Measurements from ENCODE around the gene ACKR3. TPM values are rescaled to one million over a fixed set of nuclear protein-coding genes. Genes with fewer than 3 reads are reported as not detected.

Gene ACKR3
- polyA plus RNA-seq, 2 of the 4 experiments (the other 2 are of a cell fraction), result 21.3 to 33.2 TPM

DNA sequence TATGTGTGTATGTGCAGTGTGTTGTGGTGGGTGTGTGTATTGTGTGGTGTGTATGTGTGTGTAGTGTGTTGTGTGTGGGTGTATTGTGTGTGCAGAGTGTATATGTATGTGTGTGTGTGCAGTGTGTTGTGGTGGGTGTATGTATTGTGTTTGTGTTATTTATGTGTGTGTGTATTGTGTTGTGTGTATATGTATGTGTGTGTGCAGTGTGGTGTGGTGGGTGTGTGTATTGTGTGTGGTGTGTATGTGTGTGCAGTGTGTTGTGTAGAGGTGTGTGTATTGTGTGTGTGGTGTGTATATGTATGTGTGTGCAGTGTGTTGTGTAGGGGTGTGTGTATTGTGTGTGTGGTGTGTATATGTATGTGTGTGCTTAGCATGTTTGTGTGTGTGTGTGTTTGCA is 24.3 kb downstream of the ACKR3 start:
- H3K4me2 ChIP-seq, result no peak overlapping the region
- DNase-seq (ENCODE audit: low read depth in 1 of 2, low spot score in 1 of 2) (no peak), FAIRE-seq (no peak), ATAC-seq (no peak)
- H3K9me3 ChIP-seq, result peaks cover 5% of the 10 kb centered on the region; the same call in 1 of the 3 replicates
- ChIA-PET POLR2A (no interaction called here), CTCF (no interaction called here)
- no peak overlapping the region for H3K4me3 ChIP-seq
- TF ChIP-seq MYC (IDR thresholded peaks at IDR 0.05; ENCODE audit: borderline replicate concordance, low read length), result no peak
- TF ChIP-seq, protein P1, sequence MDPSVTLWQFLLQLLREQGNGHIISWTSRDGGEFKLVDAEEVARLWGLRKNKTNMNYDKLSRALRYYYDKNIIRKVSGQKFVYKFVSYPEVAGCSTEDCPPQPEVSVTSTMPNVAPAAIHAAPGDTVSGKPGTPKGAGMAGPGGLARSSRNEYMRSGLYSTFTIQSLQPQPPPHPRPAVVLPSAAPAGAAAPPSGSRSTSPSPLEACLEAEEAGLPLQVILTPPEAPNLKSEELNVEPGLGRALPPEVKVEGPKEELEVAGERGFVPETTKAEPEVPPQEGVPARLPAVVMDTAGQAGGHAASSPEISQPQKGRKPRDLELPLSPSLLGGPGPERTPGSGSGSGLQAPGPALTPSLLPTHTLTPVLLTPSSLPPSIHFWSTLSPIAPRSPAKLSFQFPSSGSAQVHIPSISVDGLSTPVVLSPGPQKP (IDR thresholded peaks at IDR 0.05; ENCODE audit: low read depth, low read length), result no peak
- no peak for TF ChIP-seq MAFK (IDR thresholded peaks at IDR 0.05; ENCODE audit: partially characterized antibody)
- no peak for TF ChIP-seq MAZ (IDR thresholded peaks at IDR 0.05; ENCODE audit: borderline replicate concordance, low read depth, low read length)
- H3K27ac ChIP-seq, result no peak overlapping the region
- no peaks in the 10 kb centered on the region for H3K4me1 ChIP-seq

DNA sequence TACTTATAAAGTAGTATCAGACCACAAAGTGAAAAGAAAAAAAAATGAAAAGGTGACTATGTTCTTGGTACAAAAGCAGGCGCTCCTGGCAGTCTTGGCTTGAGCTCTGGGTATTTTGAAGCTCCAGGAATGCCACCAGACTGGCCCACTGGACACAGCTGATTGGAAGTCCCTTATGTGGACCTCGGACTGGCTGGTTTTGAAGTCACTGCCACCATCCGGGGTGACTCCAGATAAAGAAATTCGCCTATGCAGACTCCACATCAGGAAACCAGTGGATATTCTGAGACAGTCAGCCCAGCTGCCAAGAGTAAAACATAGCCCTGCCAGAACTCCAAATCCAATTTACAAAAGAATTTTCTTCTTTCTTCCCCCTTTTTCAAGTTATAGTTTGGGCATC is 28.0 kb downstream of the ACKR3 start:
- ATAC-seq (no peak), FAIRE-seq (no peak), DNase-seq (ENCODE audit: low read depth in 1 of 2, low spot score in 1 of 2) (no peak)
- Histone ChIP-seq H3K4me3 (no peak overlapping the region), H3K27ac (no peak overlapping the region), H3K4me1 (no peaks in the 10 kb centered on the region), H3K9me3 (peaks cover 3% of the 10 kb centered on the region; the same call in 1 of the 3 replicates), H3K4me2 (no peak overlapping the region)
- ChIA-PET CTCF (interaction anchor here (1.5 kb wide), 1 partner anchor 15 kb away, joined by 4 read pairs; no protein-coding TSS in a partner anchor), POLR2A (no interaction called here)
- TF ChIP-seq FOXS1 (CRISPR knock-in tag; IDR thresholded peaks at IDR 0.05) (no peak), EP300 (IDR thresholded peaks at IDR 0.05) (no peak), ZNF302 (CRISPR knock-in tag; IDR thresholded peaks at IDR 0.05) (no peak), CHD2 (IDR thresholded peaks at IDR 0.05; ENCODE audit: low read length, partially characterized antibody) (no peak), SMC3 (IDR thresholded peaks at IDR 0.05) (no peak), CBX2 (IDR thresholded peaks at IDR 0.05; ENCODE audit: borderline replicate concordance, low read depth) (no peak), FOSL2 (IDR thresholded peaks at IDR 0.05) (no peak), FOSL2 (CRISPR knock-in tag; IDR thresholded peaks at IDR 0.05) (no peak), MYC (IDR thresholded peaks at IDR 0.05; ENCODE audit: borderline replicate concordance, low read length) (no peak), CHD4 (IDR thresholded peaks at IDR 0.05; ENCODE audit: borderline replicate concordance) (no peak), KDM1A (IDR thresholded peaks at IDR 0.05; ENCODE audit: low read depth) (no peak), KDM5A (IDR thresholded peaks at IDR 0.05) (no peak), RARB (CRISPR knock-in tag; IDR thresholded peaks at IDR 0.05) (no peak), CEBPB (IDR thresholded peaks at IDR 0.05) (no peak), GATA3 (IDR thresholded peaks at IDR 0.05; ENCODE audit: borderline replicate concordance) (no peak), NR3C1 (IDR thresholded peaks at IDR 0.05) (no peak), HOXB13 (CRISPR knock-in tag; IDR thresholded peaks at IDR 0.05; ENCODE audit: low read depth) (no peak)
- TF ChIP-seq, protein P2, sequence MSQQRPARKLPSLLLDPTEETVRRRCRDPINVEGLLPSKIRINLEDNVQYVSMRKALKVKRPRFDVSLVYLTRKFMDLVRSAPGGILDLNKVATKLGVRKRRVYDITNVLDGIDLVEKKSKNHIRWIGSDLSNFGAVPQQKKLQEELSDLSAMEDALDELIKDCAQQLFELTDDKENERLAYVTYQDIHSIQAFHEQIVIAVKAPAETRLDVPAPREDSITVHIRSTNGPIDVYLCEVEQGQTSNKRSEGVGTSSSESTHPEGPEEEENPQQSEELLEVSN (IDR thresholded peaks at IDR 0.05; ENCODE audit: borderline replicate concordance, low read depth), result no peak
- WGBS (ENCODE audit: missing lambda C conversion rate), result 23% methylated on average over 4 of the region's 4 CpGs

DNA sequence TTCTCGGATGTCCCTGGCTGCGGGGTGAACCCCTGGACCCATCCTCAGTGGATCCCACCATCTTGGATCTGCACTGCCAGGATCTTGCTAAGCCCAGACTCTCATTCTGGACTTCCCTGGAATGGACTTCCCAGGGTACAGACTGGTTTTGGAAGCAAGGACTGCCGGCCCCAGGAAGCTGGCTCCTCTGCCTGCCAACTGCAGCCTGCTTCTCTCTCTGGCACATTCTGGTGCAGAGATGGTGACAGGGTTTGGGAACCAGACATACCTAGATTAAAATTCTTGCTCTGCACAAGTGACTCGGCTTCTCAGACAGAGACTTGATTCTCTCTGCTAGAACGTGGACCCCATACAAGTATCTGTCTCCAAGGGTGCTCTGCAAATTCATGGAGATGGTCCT is 29.4 kb downstream of the ACKR3 start:
- WGBS (ENCODE audit: missing lambda C conversion rate), result 18% methylated on average over 4 of the region's 5 CpGs
- CTCF ChIA-PET, result interaction anchor here (1.3 kb wide), 1 partner anchor 23 kb away, joined by 3 read pairs; no protein-coding TSS in a partner anchor
- FAIRE-seq (no peak), DNase-seq (ENCODE audit: low read depth in 1 of 2, low spot score in 1 of 2) (no peak), ATAC-seq (no peak)
- H3K27ac ChIP-seq, result no peak overlapping the region
- no peak overlapping the region for H3K4me3 ChIP-seq
- TF ChIP-seq EHF (CRISPR knock-in tag; IDR thresholded peaks at IDR 0.05) (no peak), CEBPB (IDR thresholded peaks at IDR 0.05) (no peak), BHLHE40 (IDR thresholded peaks at IDR 0.05; ENCODE audit: low read depth, low read length) (no peak), TFCP2L1 (CRISPR knock-in tag; IDR thresholded peaks at IDR 0.05) (no peak), HEYL (CRISPR knock-in tag; IDR thresholded peaks at IDR 0.05) (no peak), ESRRA (IDR thresholded peaks at IDR 0.05; ENCODE audit: borderline replicate concordance, low read length) (no peak), MYC (IDR thresholded peaks at IDR 0.05; ENCODE audit: borderline replicate concordance, low read length) (no peak), NFE2L2 (conservative IDR thresholded peaks at IDR 0.05; ENCODE audit: low read length) (no peak), HOXA7 (CRISPR knock-in tag; IDR thresholded peaks at IDR 0.05) (no peak), HOXB13 (CRISPR knock-in tag; IDR thresholded peaks at IDR 0.05; ENCODE audit: low read depth) (no peak), NPAS2 (CRISPR knock-in tag; IDR thresholded peaks at IDR 0.05; ENCODE audit: borderline replicate concordance) (no peak), MAFK (IDR thresholded peaks at IDR 0.05; ENCODE audit: partially characterized antibody) (no peak), RARB (CRISPR knock-in tag; IDR thresholded peaks at IDR 0.05) (no peak), RFX5 (IDR thresholded peaks at IDR 0.05) (no peak), JUN (IDR thresholded peaks at IDR 0.05) (no peak), ZNF302 (CRISPR knock-in tag; IDR thresholded peaks at IDR 0.05) (no peak)
- TF ChIP-seq, protein P3, sequence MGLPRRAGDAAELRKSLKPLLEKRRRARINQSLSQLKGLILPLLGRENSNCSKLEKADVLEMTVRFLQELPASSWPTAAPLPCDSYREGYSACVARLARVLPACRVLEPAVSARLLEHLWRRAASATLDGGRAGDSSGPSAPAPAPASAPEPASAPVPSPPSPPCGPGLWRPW (IDR thresholded peaks at IDR 0.05), result no peak
- TF ChIP-seq, protein P4, sequence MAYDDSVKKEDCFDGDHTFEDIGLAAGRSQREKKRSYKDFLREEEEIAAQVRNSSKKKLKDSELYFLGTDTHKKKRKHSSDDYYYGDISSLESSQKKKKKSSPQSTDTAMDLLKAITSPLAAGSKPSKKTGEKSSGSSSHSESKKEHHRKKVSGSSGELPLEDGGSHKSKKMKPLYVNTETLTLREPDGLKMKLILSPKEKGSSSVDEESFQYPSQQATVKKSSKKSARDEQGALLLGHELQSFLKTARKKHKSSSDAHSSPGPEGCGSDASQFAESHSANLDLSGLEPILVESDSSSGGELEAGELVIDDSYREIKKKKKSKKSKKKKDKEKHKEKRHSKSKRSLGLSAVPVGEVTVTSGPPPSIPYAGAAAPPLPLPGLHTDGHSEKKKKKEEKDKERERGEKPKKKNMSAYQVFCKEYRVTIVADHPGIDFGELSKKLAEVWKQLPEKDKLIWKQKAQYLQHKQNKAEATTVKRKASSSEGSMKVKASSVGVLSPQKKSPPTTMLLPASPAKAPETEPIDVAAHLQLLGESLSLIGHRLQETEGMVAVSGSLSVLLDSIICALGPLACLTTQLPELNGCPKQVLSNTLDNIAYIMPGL (CRISPR knock-in tag; IDR thresholded peaks at IDR 0.05; ENCODE audit: borderline replicate concordance), result no peak
- H3K4me1 ChIP-seq, result no peaks in the 10 kb centered on the region
- POLR2A ChIA-PET, result no interaction called here
- H3K9me3 ChIP-seq, result peaks cover 3% of the 10 kb centered on the region; the same call in 1 of the 3 replicates
- no peak overlapping the region for H3K4me2 ChIP-seq
